Breast epithelium (tissue), 4 donors: Measurements from ENCODE around the gene GMDS. TPM values are rescaled to one million over a fixed set of nuclear protein-coding genes. Genes with fewer than 3 reads are reported as not detected.

Experiments
- DNase-seq, 2 donors: peaks; one replicate each; pipeline ENCODE4 v3.0.0-alpha.2; 2019; ENCODE audit warnings: low spot score in 2 of 2
- H3K27ac ChIP-seq, 2 donors: fragments of 200-600 bp; sonication (generic) in 1 of 2; one replicate each; pipeline ENCODE4 v1.5.1; 2016 to 2019; ENCODE audit warnings: mild to moderate bottlenecking in 1 of 2
- H3K27me3 ChIP-seq, 2 donors: fragments of 200-600 bp; sonication (generic) in 1 of 2; one replicate each; pipeline versions ENCODE4 v1.5.1 to v1.6.0; 2017 to 2019; ENCODE audit warnings: control low read depth in 1 of 2, mild to moderate bottlenecking in 1 of 2
- H3K36me3 ChIP-seq: fragments of 200-600 bp; one replicate; pipeline ENCODE4 v1.5.1; 2019
- H3K4me1 ChIP-seq, 2 donors: fragments of 200-600 bp; sonication (generic); one replicate each; pipeline ENCODE4 v1.5.1; 2016 to 2019; ENCODE audit warnings: control low read depth in 1 of 2
- H3K4me3 ChIP-seq, 3 donors: fragments of 200-600 bp; sonication (generic); 1 replicate in 2 of 3; 2 replicates in 1 of 3; pipeline ENCODE4 v1.5.1; 2016 to 2019; ENCODE audit warnings: mild to moderate bottlenecking in 3 of 3, moderate library complexity in 2 of 3
- H3K9me3 ChIP-seq, 2 donors: fragments of 200-600 bp; sonication (generic) in 1 of 2; one replicate each; pipeline ENCODE4 v1.5.1; 2016 to 2019; ENCODE audit warnings: control low read depth in 1 of 2
- CTCF ChIP-seq, 3 donors: fragments of 450-650 bp; IDR thresholded peaks; one replicate each; pipeline ENCODE4 v1.5.1; 2016 to 2017; ENCODE audit warnings: antibody characterized with exemption in 3 of 3, mild to moderate bottlenecking in 3 of 3, moderate library complexity in 3 of 3
- POLR2A ChIP-seq: fragments of 450-650 bp; IDR thresholded peaks from one replicate; pipeline ENCODE4 v1.6.1; 2016; ENCODE audit warnings: antibody characterized with exemption, mild to moderate bottlenecking, moderate library complexity
- POLR2AphosphoS5 ChIP-seq, 3 donors: sonication (generic); formaldehyde crosslinking; IDR thresholded peaks; one replicate each; pipeline ENCODE4 v1.6.1; 2017; ENCODE audit warnings: antibody characterized with exemption in 3 of 3
- intact Hi-C: fragments of 100-400 bp; cut with DNase I; formaldehyde crosslinking; loops from one replicate; pipeline ENCODE4 v1.15.1; 2023; ENCODE audit warnings: low total_unique reads
- total RNA-seq, 3 donors: library from RNA; depleted of rRNA; stranded (reverse); fragments of >200 nt; gene quantifications; one replicate each; pipeline ENCODE4 v1.1.0, GENCODE V29; 2016

Gene GMDS
- total RNA-seq, 3 donors from 2014 or later = 7.5 to 29.2 (median 17.0) TPM

- Histone ChIP-seq H3K36me3 (no peaks in the 10 kb centered on the region), H3K4me3 (no peak overlapping the region), H3K9me3 (no peaks in the 10 kb centered on the region), H3K4me1 (no peaks in the 10 kb centered on the region), H3K27me3 (no peaks in the 10 kb centered on the region), H3K27ac (no peak overlapping the region)
- TF ChIP-seq POLR2AphosphoS5 (IDR thresholded peaks at IDR 0.05) (no peak), POLR2A (no peak), CTCF (IDR thresholded peaks at IDR 0.05) (no peak)
- intact Hi-C loops = no loop called here
- DNase-seq = no peak
Measured at GRCh38 chr6:1895721-1896120, 349.7 kb downstream of the GMDS start.

- DNase-seq = peak in 1 of 2 donors; percentile 26
- no peaks in the 10 kb centered on the region for H3K4me1 ChIP-seq
- no peaks in the 10 kb centered on the region for H3K9me3 ChIP-seq
- intact Hi-C loops = no loop called here
- no peak overlapping the region for H3K27ac ChIP-seq
- no peaks in the 10 kb centered on the region for H3K36me3 ChIP-seq
- H3K27me3 ChIP-seq = no peaks in the 10 kb centered on the region
- TF ChIP-seq CTCF (IDR thresholded peaks at IDR 0.05) (no peak), POLR2AphosphoS5 (IDR thresholded peaks at IDR 0.05) (no peak), POLR2A (no peak)
- H3K4me3 ChIP-seq = no peak overlapping the region
Measured at GRCh38 chr6:1894954-1895353, 350.5 kb downstream of the GMDS start.

GRCh38 chr6:1893470-1894130 lies 351.8 kb downstream of the GMDS start:
- intact Hi-C loops = no loop called here
- H3K4me3 ChIP-seq = no peak overlapping the region
- H3K36me3 ChIP-seq = no peaks in the 10 kb centered on the region
- TF ChIP-seq CTCF (IDR thresholded peaks at IDR 0.05) (no peak), POLR2AphosphoS5 (IDR thresholded peaks at IDR 0.05) (no peak), POLR2A (no peak)
- no peaks in the 10 kb centered on the region for H3K9me3 ChIP-seq
- no peak overlapping the region for H3K27ac ChIP-seq
- DNase-seq = no peak
- H3K27me3 ChIP-seq = no peaks in the 10 kb centered on the region
- H3K4me1 ChIP-seq = no peaks in the 10 kb centered on the region

DNA sequence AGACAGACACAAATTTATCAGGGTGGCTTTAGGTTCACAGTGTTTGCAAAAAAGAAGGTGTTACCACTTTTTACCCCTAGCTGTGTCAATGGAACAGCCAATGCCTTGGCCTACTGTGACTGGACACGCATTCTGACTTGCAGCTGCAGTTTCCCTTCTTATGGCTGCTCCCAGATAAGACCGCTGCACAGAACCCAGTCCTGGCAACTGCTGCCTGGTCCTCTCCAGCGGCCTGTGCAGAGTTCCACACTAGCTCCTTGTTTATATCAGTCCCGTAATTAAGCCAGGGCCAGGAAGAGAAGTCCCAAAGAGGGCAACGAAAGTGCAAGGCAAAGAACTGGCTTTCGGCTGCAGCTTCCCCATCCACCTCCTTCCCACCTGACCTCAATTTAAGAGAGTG lies 352.7 kb downstream of the GMDS start:
- Histone ChIP-seq H3K27ac (no peak overlapping the region), H3K4me3 (no peak overlapping the region), H3K27me3 (no peaks in the 10 kb centered on the region), H3K9me3 (no peaks in the 10 kb centered on the region), H3K4me1 (no peaks in the 10 kb centered on the region), H3K36me3 (no peaks in the 10 kb centered on the region)
- TF ChIP-seq CTCF (IDR thresholded peaks at IDR 0.05) (no peak), POLR2A (no peak), POLR2AphosphoS5 (IDR thresholded peaks at IDR 0.05) (no peak)
- intact Hi-C loops = no loop called here
- DNase-seq = no peak

- Histone ChIP-seq H3K4me3 (no peak overlapping the region), H3K27ac (no peak overlapping the region), H3K36me3 (no peaks in the 10 kb centered on the region), H3K4me1 (no peaks in the 10 kb centered on the region), H3K27me3 (no peaks in the 10 kb centered on the region), H3K9me3 (no peaks in the 10 kb centered on the region)
- no peak for DNase-seq
- intact Hi-C loops = no loop called here
- TF ChIP-seq POLR2A = no peak
- TF ChIP-seq POLR2AphosphoS5 (IDR thresholded peaks at IDR 0.05) = no peak
- no peak for TF ChIP-seq CTCF (IDR thresholded peaks at IDR 0.05)
Measured at GRCh38 chr6:1890987-1891386, 354.4 kb downstream of the GMDS start.
